ENCODE measurements around the gene CDH4.
"Not testable (repeated sequence)": the region's sequence is repeated elsewhere in the genome, so short reads cannot be mapped to it uniquely, and the experiment has no call there.

- not testable (repeated sequence) for TF ChIP-seq CTCF (conservative IDR thresholded peaks at IDR 0.05); EZH2 (IDR thresholded peaks at IDR 0.05; ENCODE audit: low read depth)
Measured at GRCh38 chr20:61984431-61984830, 732.4 kb downstream of the CDH4 start.
